BE2C (cell line): ENCODE data around the gene NPEPL1.

Source experiments
- DNase-seq: peaks from one replicate; pipeline ENCODE4 v3.0.0-alpha.2; 2020
- H3K27me3 ChIP-seq: fragments of 250-450 bp; sonication (Bioruptor Pico); 2 replicates; pipeline ENCODE4 v1.5.1; 2020; ENCODE audit warnings: mild to moderate bottlenecking
- H3K36me3 ChIP-seq: fragments of 250-450 bp; sonication (Bioruptor Pico); 2 replicates; pipeline ENCODE4 v1.5.1; 2020; ENCODE audit warnings: mild to moderate bottlenecking
- H3K4me1 ChIP-seq: fragments of 250-450 bp; sonication (Bioruptor Pico); 2 replicates; pipeline ENCODE4 v1.5.1; 2020
- H3K4me3 ChIP-seq: 2 replicates; pipeline ENCODE4 v1.5.1; 2011; ENCODE audit warnings: low read depth, low read length
- H3K9me3 ChIP-seq: fragments of 250-450 bp; sonication (Bioruptor Pico); 2 replicates; pipeline ENCODE4 v1.5.1; 2020
- CTCF ChIP-seq: IDR thresholded peaks from 2 replicates; pipeline ENCODE4 v1.5.1; 2012; ENCODE audit warnings: mild to moderate bottlenecking, low read depth, low read length

Gene NPEPL1

GRCh38 chr20:58684291-58684690, 8.3 kb upstream of the NPEPL1 start:
- Histone ChIP-seq H3K27me3 (no peaks in the 10 kb centered on the region), H3K4me3 (no peak overlapping the region), H3K36me3 (peaks cover 10% of the 10 kb centered on the region), H3K4me1 (no peaks in the 10 kb centered on the region), H3K9me3 (no peaks in the 10 kb centered on the region)
- DNase-seq, result no peak
- no peak for TF ChIP-seq CTCF

- TF ChIP-seq CTCF, result no peak
- Histone ChIP-seq H3K4me3 (no peak overlapping the region), H3K27me3 (no peaks in the 10 kb centered on the region)
These were observed 6.6 kb upstream of the NPEPL1 start for GRCh38 chr20:58685988-58686387.

GRCh38 chr20:58688414-58688813, 4.2 kb upstream of the NPEPL1 start:
- no peaks in the 10 kb centered on the region for H3K4me1 ChIP-seq
- H3K27me3 ChIP-seq, result no peaks in the 10 kb centered on the region
- no peak overlapping the region for H3K4me3 ChIP-seq
- TF ChIP-seq CTCF, result no peak
- H3K9me3 ChIP-seq, result no peaks in the 10 kb centered on the region
- H3K36me3 ChIP-seq, result no peaks in the 10 kb centered on the region
- no peak for DNase-seq

More at GRCh38 chr20:58685988-58686387, 6.6 kb upstream of the NPEPL1 start:
- no peak for DNase-seq
- Histone ChIP-seq H3K36me3 (no peaks in the 10 kb centered on the region), H3K9me3 (no peaks in the 10 kb centered on the region), H3K4me1 (no peaks in the 10 kb centered on the region)

- Histone ChIP-seq H3K4me1 (no peaks in the 10 kb centered on the region), H3K27me3 (no peaks in the 10 kb centered on the region), H3K4me3 (no peak overlapping the region), H3K36me3 (no peaks in the 10 kb centered on the region), H3K9me3 (no peaks in the 10 kb centered on the region)
- no peak for DNase-seq
- TF ChIP-seq CTCF, result no peak
These were observed 3.8 kb upstream of the NPEPL1 start for GRCh38 chr20:58688840-58689239.

GRCh38 chr20:58690396-58691135, 2.0 kb upstream of the NPEPL1 start:
- DNase-seq, result no peak
- H3K36me3 ChIP-seq, result no peaks in the 10 kb centered on the region
- no peak overlapping the region for H3K4me3 ChIP-seq
- H3K9me3 ChIP-seq, result no peaks in the 10 kb centered on the region
- no peak for TF ChIP-seq CTCF
- no peaks in the 10 kb centered on the region for H3K27me3 ChIP-seq
- no peaks in the 10 kb centered on the region for H3K4me1 ChIP-seq

GRCh38 chr20:58691773-58692578, 624 bp upstream of the NPEPL1 start:
- H3K36me3 ChIP-seq, result no peaks in the 10 kb centered on the region
- no peak for TF ChIP-seq CTCF
- no peak overlapping the region for H3K4me3 ChIP-seq
- no peaks in the 10 kb centered on the region for H3K27me3 ChIP-seq
- H3K4me1 ChIP-seq, result no peaks in the 10 kb centered on the region
- H3K9me3 ChIP-seq, result no peaks in the 10 kb centered on the region
- no peak for DNase-seq
